Osteoblast (primary cell): ENCODE results near the gene NLGN4X. TPM values are rescaled to one million over a fixed set of nuclear protein-coding genes. Genes with fewer than 3 reads are reported as not detected.

ENCODE experiments used
- DNase-seq: peaks from one replicate; pipeline ENCODE4 v3.0.0; 2011; ENCODE audit warnings: low spot score, mixed read lengths; ENCODE audit not compliant: insufficient read length; ENCODE audit errors: missing footprints
- H2AFZ ChIP-seq: 2 replicates; pipeline ENCODE4 v1.6.0; 2011; ENCODE audit warnings: mild to moderate bottlenecking, low read length
- H3K27ac ChIP-seq: 2 replicates; pipeline ENCODE4 v1.5.1; 2011; ENCODE audit warnings: mild to moderate bottlenecking, low read depth, low read length, moderate library complexity
- H3K27me3 ChIP-seq: 2 replicates; pipeline ENCODE4 v1.6.0; 2012; ENCODE audit warnings: mild to moderate bottlenecking, control low read depth, inconsistent platforms, low read length, moderate library complexity; ENCODE audit not compliant: insufficient read depth
- H3K36me3 ChIP-seq: 2 replicates; pipeline ENCODE4 v1.5.1; 2011; ENCODE audit warnings: mild to moderate bottlenecking, low read length, control low read depth, moderate library complexity; ENCODE audit not compliant: insufficient read depth
- H3K4me1 ChIP-seq: 2 replicates; pipeline ENCODE4 v1.5.1; 2011; ENCODE audit warnings: mild to moderate bottlenecking, low read length, control low read depth, moderate library complexity; ENCODE audit not compliant: insufficient read depth
- H3K4me2 ChIP-seq: 2 replicates; pipeline ENCODE4 v1.6.0; 2011; ENCODE audit warnings: mild to moderate bottlenecking, low read length; ENCODE audit not compliant: insufficient read depth
- H3K4me3 ChIP-seq: fragments of 200-600 bp; sonication (generic); 3 replicates; pipeline ENCODE4 v1.5.1; 2012; ENCODE audit warnings: mild to moderate bottlenecking, low read length, inconsistent platforms; ENCODE audit not compliant: insufficient read depth
- H3K79me2 ChIP-seq: 2 replicates; pipeline ENCODE4 v1.6.0; 2012; ENCODE audit warnings: mild to moderate bottlenecking, low read length, control low read depth, inconsistent platforms; ENCODE audit not compliant: insufficient read depth
- H3K9me3 ChIP-seq: 2 replicates; pipeline ENCODE4 v1.5.1; 2011; ENCODE audit warnings: low read depth, low read length, control low read depth
- H4K20me1 ChIP-seq: 2 replicates; pipeline ENCODE4 v1.6.0; 2012; ENCODE audit warnings: mild to moderate bottlenecking, low read length, control low read depth; ENCODE audit not compliant: insufficient read depth
- CTCF ChIP-seq: IDR thresholded peaks from 2 replicates; pipeline ENCODE4 v1.5.1; 2011; ENCODE audit warnings: mild to moderate bottlenecking, low read depth, low read length, moderate library complexity; ENCODE audit errors: extremely low read depth
- total RNA-seq: library from RNA; depleted of rRNA; stranded (reverse); fragments of >200 nt; gene quantifications from 2 replicates; pipeline ENCODE4 v1.2.3, GENCODE V29; 2012

Gene NLGN4X
- total RNA-seq, 1 donor = 1.4 TPM

GRCh38 chrX:6015423-6015822, 213.2 kb downstream of the NLGN4X start:
- Histone ChIP-seq H3K27me3 (no peaks in the 10 kb centered on the region), H3K9me3 (no peaks in the 10 kb centered on the region), H2AFZ (no peak overlapping the region), H3K4me3 (no peak overlapping the region), H3K36me3 (no peaks in the 10 kb centered on the region), H3K4me2 (no peak overlapping the region), H3K79me2 (no peaks in the 10 kb centered on the region), H3K4me1 (no peaks in the 10 kb centered on the region), H4K20me1 (no peaks in the 10 kb centered on the region), H3K27ac (no peak overlapping the region)
- TF ChIP-seq CTCF = no peak
- DNase-seq = no peak

- H3K36me3 ChIP-seq = no peaks in the 10 kb centered on the region
- no peak overlapping the region for H3K4me2 ChIP-seq
- no peak overlapping the region for H3K4me3 ChIP-seq
- no peak for DNase-seq
- no peaks in the 10 kb centered on the region for H4K20me1 ChIP-seq
- no peaks in the 10 kb centered on the region for H3K27me3 ChIP-seq
- no peak overlapping the region for H3K27ac ChIP-seq
- no peaks in the 10 kb centered on the region for H3K79me2 ChIP-seq
- H3K9me3 ChIP-seq = no peaks in the 10 kb centered on the region
- no peak for TF ChIP-seq CTCF
- H2AFZ ChIP-seq = no peak overlapping the region
- H3K4me1 ChIP-seq = no peaks in the 10 kb centered on the region
These were observed 216.3 kb downstream of the NLGN4X start for GRCh38 chrX:6012357-6012756.

- no peaks in the 10 kb centered on the region for H4K20me1 ChIP-seq
- H3K4me3 ChIP-seq = no peak overlapping the region
- TF ChIP-seq CTCF = no peak
- H3K9me3 ChIP-seq = no peaks in the 10 kb centered on the region
- no peaks in the 10 kb centered on the region for H3K79me2 ChIP-seq
- no peaks in the 10 kb centered on the region for H3K27me3 ChIP-seq
- no peaks in the 10 kb centered on the region for H3K4me1 ChIP-seq
- no peaks in the 10 kb centered on the region for H3K36me3 ChIP-seq
- H2AFZ ChIP-seq = no peak overlapping the region
- H3K4me2 ChIP-seq = no peak overlapping the region
- no peak for DNase-seq
- H3K27ac ChIP-seq = no peak overlapping the region
These were observed 222.8 kb downstream of the NLGN4X start for GRCh38 chrX:6005856-6006255.

- no peak overlapping the region for H3K4me2 ChIP-seq
- no peaks in the 10 kb centered on the region for H3K79me2 ChIP-seq
- no peaks in the 10 kb centered on the region for H3K36me3 ChIP-seq
- H4K20me1 ChIP-seq = no peaks in the 10 kb centered on the region
- H3K4me3 ChIP-seq = no peak overlapping the region
- no peak overlapping the region for H3K27ac ChIP-seq
- H3K9me3 ChIP-seq = no peaks in the 10 kb centered on the region
- DNase-seq = no peak
- no peaks in the 10 kb centered on the region for H3K27me3 ChIP-seq
- no peak overlapping the region for H2AFZ ChIP-seq
- H3K4me1 ChIP-seq = no peaks in the 10 kb centered on the region
- TF ChIP-seq CTCF = no peak
These were observed 224.1 kb downstream of the NLGN4X start for GRCh38 chrX:6004529-6004928.
